NCI-H1105 treated with DMSO at 0.1 percent for 48 hours (cell line): ENCODE measurements around the gene ADAM15.
A peak's percentile ranks its signal among the peaks of the same experiment; 100 is the strongest.

Experiments used
- DNase-seq: peaks from one replicate; lab custom pipeline; 2025; lab: John Stamatoyannopoulos, UW

The ADAM15 gene

GRCh38 chr1:155073377-155074242 lies 22.5 kb downstream of the ADAM15 start:
- no peak for DNase-seq

DNA sequence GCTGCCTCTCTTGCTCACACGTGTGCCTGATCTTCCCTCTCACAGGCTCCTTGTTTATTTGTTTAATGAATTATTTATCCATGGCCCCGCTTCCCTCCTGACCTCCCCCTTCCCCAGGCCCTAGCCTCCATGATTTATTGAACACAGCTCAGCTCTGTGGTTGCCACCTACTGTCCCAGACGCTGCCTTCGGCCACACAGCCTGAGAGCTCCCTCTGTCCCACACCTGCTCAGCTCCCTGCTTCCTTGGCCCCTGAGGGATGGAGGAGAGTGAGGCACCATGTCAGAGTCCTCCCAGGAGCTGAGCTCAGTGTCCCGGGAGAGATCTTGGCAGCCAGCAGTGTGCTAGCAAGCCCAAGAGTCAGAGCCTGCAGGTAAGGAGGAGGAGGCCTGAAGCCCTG lies 24.4 kb downstream of the ADAM15 start:
- DNase-seq: no peak

GRCh38 chr1:155076371-155076770 lies 25.3 kb downstream of the ADAM15 start:
- DNase-seq: no peak

DNA sequence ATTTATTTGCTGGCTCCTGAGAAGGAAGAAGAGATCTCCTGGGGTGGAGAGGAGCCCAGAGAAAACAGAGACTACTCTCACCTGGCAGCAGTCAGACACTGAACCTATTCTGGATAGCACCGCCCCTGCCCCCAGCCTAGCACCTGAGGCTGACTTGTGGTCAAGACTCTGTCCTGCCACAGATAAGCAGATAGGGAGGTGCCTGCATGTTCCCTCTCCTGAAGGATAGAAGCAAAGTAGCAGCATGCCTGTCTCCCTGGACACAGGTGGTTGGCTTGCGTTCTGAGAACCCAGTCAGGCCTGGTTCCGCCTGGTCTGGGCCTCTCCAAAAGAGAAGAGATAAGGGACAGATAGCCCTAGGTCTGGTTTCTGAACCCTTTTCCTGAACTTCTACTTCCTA lies 26.2 kb downstream of the ADAM15 start:
- no peak for DNase-seq

GRCh38 chr1:155077758-155078445 lies 26.8 kb downstream of the ADAM15 start:
- no peak for DNase-seq

GRCh38 chr1:155078469-155079209 lies 27.5 kb downstream of the ADAM15 start, which contains the start of gene EFNA3:
TSS of gene EFNA3 (plus strand) at chr1:155078837. CDS start at chr1:155078942, 105 bp downstream.
- DNase-seq: peak; percentile 61

GRCh38 chr1:155079210-155079486 lies 28.0 kb downstream of the ADAM15 start:
- DNase-seq: no peak

GRCh38 chr1:155079487-155080311 lies 28.6 kb downstream of the ADAM15 start:
- peak; percentile 31 for DNase-seq

DNA sequence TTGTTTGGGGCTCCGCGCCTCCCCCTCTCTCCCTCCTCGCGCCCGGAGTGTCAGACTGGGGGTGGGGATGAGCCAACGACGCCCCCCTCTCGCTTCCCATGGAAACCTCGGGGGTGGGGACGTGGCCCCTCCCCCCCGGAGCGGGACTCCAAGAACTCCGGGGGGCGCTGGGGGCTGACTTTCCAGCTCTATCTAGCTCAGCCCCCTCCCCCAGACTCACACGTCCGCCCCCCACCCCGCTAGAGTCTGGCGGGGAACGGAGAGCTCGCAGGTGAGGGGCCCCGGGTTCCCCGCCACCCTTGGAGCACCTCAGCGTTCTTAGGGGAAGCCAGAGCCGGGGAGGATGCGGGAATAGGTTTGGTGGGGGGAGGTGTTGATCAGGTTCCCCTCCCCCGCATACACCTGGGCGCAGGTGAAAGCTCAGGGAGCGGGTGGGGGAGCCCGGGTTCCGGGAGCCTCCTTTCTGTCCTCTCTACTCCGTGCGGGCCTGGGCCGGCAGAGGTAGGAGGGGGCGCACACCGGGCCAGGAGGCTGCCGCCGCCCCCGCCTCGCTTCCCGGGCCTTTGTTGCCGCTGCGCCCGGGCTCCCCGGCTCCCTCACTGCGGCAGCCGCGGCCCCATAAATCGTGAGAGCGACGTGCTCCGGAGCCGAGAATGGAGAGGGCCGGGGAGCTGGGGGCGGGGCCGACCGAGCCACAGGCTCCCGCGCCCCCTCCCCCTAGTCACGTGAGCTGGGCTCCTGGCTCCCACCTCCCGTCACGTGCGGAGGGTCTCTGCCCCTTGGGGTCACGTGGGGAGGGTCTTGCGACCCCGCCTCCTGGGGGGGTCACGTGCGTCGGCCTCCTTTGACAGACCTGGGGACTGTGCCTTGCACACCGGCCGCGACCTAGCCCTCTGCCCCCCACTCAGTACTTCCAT lies 29.5 kb downstream of the ADAM15 start:
- peak; percentile 93 for DNase-seq

DNA sequence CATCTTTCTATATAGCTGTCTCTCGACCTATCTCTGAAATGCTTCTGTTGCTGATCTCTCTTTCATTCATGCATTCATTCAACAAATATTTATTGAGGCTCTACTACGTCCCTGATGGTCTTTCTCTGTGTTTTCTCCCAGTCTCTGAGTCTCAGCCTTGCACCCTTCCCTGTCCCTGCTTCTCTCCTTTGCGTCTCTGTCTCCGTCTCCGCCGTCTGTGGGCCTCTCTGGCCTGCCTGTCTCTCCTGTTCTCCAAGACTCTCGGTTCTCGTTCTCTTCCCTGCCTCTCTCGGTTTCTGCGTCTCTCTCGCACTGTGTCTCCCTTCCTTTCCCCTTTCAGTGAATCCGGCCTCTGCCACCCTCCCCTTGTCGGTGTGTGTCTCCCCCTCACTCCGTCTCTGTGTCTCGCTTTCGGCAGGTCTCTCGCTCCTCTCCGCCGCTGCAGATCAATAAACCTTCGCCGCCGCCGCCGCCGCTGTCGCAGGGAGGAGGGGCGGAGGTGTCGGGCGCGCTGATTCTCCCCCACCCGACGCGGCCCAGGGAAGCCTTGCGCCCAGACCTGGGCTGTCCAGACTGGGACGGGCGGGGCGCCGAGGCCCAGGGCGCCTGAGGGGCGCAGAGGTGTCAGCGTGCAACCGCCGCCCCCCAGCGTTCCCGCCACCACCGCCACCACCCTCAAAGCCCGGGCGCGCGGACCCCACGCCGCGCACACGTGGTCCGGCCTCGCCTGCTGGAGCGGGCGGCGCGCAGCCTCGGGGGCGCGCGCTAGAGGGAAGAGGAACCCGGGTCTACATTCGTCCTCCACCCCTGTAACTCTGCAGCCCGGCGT lies 30.6 kb downstream of the ADAM15 start:
- DNase-seq: no peak

GRCh38 chr1:155082301-155083051 lies 31.4 kb downstream of the ADAM15 start:
- DNase-seq: peak; percentile 19

DNA sequence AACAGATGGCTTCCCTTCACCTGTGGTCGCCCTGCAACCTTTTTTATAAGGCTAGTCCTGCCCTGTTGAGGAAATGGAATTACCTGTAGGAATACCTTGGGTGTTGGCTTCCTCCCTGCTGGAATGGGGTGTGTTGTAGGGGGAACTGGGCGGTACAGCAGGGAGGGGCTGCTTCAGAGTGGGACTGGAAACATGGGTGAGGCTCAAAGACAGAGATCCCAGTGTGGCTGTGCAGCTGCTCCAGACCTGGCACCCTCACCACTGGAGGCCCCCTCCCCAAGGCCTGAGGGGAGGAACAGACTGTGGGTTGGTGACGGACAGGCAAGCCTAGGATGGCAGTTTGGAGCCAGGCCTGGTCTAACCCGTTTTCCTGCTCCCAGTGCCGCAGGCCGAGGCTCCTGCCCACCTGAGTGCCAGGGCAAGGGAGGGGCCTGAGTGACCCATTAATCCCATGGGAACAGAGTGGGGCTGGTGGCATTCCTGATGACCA lies 32.0 kb downstream of the ADAM15 start:
- no peak for DNase-seq

DNA sequence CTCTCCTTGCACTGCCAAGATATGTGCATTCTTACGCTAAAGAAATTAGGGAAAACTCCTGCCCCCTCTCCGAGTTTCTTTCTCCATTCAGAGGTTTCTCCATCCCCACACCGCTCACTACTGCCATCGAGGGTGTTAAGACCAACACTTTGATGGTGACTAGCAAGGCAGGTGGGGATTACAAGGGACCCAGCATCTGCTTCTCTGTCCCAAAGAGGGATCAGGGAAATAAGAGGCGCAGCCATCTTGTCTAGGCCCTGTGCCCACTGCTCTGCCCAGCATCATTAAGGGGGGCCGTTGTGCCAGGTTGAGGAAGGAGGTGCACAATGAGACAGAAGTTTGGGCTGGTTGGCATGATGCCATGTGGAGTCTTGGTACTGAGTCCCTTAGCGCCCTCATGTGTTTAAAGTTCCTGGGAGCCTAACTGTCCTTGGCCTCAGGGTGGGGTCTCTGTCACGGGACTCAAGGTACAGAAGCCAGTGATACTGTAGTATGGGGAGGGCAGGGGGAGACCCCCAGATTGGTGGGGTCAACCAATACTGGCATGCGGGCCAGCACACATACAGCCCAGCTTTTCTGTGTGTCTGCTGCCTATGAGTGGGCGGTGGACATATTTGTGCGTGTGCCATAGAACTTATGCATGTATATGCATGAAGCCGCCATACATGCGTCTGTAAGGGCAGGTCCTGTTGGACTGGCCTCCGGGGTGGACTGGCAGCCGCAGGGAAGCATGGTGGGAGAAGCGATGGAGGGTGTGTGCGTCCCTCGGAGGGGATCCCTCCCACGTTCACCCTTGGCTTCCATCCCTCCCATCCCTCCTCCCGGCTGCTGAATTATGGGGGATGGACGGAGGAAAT lies 33.0 kb downstream of the ADAM15 start:
- peak; percentile 34 for DNase-seq

DNA sequence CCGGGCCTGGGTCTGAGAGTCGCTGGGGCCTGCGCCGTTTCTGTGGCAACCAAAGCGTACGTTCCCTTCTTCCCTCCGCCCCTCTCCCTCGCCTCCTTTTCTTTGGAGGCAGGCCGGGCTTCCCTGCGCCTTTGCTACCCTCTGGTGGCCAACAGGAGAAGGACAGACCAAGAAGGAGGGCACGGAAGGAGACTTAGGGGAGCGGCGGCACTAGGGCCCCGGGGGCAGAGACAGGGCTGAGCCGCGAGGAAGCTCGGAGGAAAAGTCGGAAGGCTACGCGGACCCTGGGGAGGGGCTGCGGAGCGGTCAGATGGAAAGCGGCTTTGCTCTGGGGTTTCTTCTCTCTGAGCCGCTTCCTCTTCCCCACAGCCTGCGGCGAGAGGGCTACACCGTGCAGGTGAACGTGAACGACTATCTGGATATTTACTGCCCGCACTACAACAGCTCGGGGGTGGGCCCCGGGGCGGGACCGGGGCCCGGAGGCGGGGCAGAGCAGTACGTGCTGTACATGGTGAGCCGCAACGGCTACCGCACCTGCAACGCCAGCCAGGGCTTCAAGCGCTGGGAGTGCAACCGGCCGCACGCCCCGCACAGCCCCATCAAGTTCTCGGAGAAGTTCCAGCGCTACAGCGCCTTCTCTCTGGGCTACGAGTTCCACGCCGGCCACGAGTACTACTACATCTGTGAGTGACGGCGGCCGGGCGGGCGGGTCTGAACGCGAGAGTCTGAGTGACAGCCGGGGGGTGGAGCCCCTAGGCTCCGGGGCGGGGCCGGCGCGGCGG lies 33.8 kb downstream of the ADAM15 start:
- DNase-seq: peak; percentile 95

DNA sequence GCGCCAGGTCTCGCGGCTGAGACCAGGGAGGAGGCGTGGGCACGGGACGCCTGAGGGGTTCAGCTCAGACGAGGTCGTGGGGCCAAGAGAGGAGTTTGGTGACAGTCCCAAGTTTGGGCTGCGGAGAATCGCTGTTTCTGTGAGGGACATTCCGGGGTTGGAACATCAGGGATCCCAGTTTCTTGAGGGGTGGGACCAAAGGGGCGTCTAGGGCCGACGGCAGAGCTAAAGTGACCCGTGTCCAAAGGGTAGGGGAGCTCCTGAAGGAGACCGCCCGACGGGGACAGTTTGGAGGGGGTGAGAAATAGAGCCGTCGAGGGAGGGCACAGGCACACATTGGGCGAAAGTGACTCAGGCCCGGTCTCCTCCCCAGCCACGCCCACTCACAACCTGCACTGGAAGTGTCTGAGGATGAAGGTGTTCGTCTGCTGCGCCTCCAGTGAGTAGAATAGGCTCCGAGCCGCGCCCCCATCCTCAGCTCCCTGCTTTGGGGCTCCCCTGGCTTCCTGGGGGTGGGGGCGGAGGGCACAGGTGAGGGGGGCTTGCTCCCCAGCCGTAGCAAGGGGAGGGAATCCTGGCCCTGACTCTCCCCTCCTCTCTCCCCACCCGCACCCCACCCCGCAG lies 34.5 kb downstream of the ADAM15 start:
- DNase-seq: no peak

GRCh38 chr1:155086128-155086741 lies 35.1 kb downstream of the ADAM15 start:
- DNase-seq: peak; percentile 60
